ENCODE results near the gene BABAM2. TPM values are rescaled to one million over a fixed set of nuclear protein-coding genes. Genes with fewer than 3 reads are reported as not detected.

BABAM2 gene
- total RNA-seq, 4 donors from 2014 or later: 35.0 to 70.5 (median 51.5) TPM

- TF ChIP-seq POLR2A (IDR thresholded peaks at IDR 0.05) (no peak), CTCF (IDR thresholded peaks at IDR 0.05) (no peak)
- no peak overlapping the region for H3K4me3 ChIP-seq
- no peaks in the 10 kb centered on the region for H3K4me1 ChIP-seq
- DNase-seq: peak in 1 of 3 donors; percentile 56
- peaks cover 0 to 13% (median 0%) of the 10 kb centered on the region in 3 donors for H3K36me3 ChIP-seq
- no peaks in the 10 kb centered on the region for H3K27me3 ChIP-seq
- no peak overlapping the region for H3K27ac ChIP-seq
- no peaks in the 10 kb centered on the region for H3K9me3 ChIP-seq
Observed at GRCh38 chr2:27903649-27904404, 13.3 kb downstream of the BABAM2 start.

- no peak for DNase-seq
- Histone ChIP-seq H3K36me3 (peaks cover 0 to 8% (median 0%) of the 10 kb centered on the region in 3 donors), H3K27ac (no peak overlapping the region), H3K4me3 (no peak overlapping the region), H3K9me3 (no peaks in the 10 kb centered on the region), H3K4me1 (no peaks in the 10 kb centered on the region), H3K27me3 (no peaks in the 10 kb centered on the region)
- TF ChIP-seq POLR2A (IDR thresholded peaks at IDR 0.05): no peak
Observed at GRCh38 chr2:27904405-27904665, 13.8 kb downstream of the BABAM2 start.

GRCh38 chr2:27906074-27906473 is 15.5 kb downstream of the BABAM2 start:
- no peak for DNase-seq
- H3K36me3 ChIP-seq: no peaks in the 10 kb centered on the region
- H3K27ac ChIP-seq: no peak overlapping the region
- no peaks in the 10 kb centered on the region for H3K4me1 ChIP-seq
- no peak overlapping the region for H3K4me3 ChIP-seq
- no peaks in the 10 kb centered on the region for H3K9me3 ChIP-seq
- TF ChIP-seq CTCF (IDR thresholded peaks at IDR 0.05) (no peak), POLR2A (IDR thresholded peaks at IDR 0.05) (no peak)
- H3K27me3 ChIP-seq: no peaks in the 10 kb centered on the region

DNA sequence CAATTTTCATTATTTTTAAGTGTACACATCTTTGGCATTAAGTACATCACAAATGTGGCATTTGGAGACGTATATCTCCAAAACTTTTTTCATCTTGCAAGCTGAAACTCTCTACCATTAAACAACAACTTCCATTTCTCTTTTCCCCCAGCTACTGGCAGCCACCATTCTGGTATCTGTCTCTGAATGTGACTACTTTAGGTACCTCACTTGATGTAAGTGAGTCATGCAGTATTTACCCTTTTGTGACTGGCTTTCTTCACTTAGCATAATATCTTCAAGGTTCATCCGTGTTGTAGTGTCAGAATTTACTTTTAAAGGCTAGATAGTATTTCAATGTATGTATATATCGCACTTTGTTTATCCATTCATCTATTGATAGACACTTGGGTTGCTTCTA is 17.0 kb downstream of the BABAM2 start:
- TF ChIP-seq CTCF (IDR thresholded peaks at IDR 0.05) (no peak), POLR2A (IDR thresholded peaks at IDR 0.05) (no peak)
- Histone ChIP-seq H3K9me3 (no peaks in the 10 kb centered on the region), H3K4me3 (no peak overlapping the region), H3K4me1 (no peaks in the 10 kb centered on the region), H3K27me3 (no peaks in the 10 kb centered on the region), H3K36me3 (no peaks in the 10 kb centered on the region), H3K27ac (no peak overlapping the region)
- DNase-seq: no peak

DNA sequence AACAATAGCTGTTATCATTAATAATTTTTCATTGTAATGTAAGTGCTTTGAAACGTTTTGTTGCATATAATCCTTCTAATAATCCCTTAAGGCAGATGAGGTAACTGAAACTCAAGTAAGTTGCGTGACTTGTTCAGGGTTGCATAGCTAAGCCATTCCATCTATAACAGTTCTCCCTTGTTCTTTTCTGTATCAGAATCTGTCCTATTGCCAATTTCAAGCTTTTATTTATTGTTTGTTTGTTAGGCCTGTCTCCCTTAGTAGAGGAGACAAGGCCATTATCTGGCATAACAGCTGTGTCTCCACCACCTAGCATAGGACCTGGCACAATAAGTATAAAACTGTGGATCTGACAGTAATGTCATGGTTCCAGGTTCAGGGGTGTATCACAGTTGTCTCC is 19.4 kb downstream of the BABAM2 start:
- Histone ChIP-seq H3K4me1 (no peaks in the 10 kb centered on the region), H3K9me3 (no peaks in the 10 kb centered on the region), H3K4me3 (no peak overlapping the region), H3K27me3 (no peaks in the 10 kb centered on the region), H3K36me3 (no peaks in the 10 kb centered on the region), H3K27ac (no peak overlapping the region)
- no peak for DNase-seq
- TF ChIP-seq POLR2A (IDR thresholded peaks at IDR 0.05) (no peak), CTCF (IDR thresholded peaks at IDR 0.05) (no peak)

DNA sequence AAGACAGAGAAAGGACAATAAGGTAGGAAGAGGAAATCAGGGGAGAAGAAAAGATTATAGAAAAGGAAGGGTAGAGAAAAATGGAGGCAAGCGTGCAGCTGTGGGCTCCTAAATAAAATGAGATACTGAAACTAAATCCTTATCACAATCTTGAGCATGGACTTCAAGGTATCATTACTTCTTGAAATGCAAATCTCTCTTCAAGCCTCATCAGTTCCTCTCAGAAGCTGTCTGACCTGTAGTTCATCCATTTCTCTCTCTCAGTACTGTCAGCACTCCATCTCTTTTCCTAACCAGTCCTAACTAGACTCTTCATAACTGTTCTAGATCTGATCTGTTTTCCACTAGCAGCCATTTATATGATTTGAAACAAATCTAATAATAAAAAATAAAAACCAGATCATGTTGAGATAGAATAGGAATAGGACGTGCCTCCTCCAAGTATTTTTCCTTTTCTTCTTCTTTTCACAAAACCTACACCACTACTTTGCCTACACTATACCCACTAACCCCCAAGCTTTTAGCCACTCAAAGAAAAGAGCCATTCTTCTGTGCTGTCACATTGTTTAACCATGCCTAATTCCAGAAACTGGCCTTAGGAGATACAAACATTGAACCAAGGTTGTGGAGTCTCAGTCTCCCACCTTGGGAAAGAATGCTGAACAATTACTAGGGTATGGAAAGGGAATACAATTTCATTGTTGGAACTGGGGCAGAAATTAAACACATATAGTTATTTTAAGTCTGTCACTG is 21.1 kb downstream of the BABAM2 start:
- Histone ChIP-seq H3K9me3 (no peaks in the 10 kb centered on the region), H3K4me3 (no peak overlapping the region)

More for the DNA sequence above, 21.1 kb downstream of the BABAM2 start:
- Histone ChIP-seq H3K27me3 (no peaks in the 10 kb centered on the region), H3K27ac (no peak overlapping the region), H3K4me1 (peaks cover 0 to 5% (median 0%) of the 10 kb centered on the region in 4 donors), H3K36me3 (no peaks in the 10 kb centered on the region)
- DNase-seq: no peak
- no peak for TF ChIP-seq POLR2A (IDR thresholded peaks at IDR 0.05)
- TF ChIP-seq CTCF (IDR thresholded peaks at IDR 0.05): no peak

Data from Peyer's patch (tissue), 4 donors.